NCI-H1417 treated with DMSO at 0.1 percent for 48 hours (cell line): ENCODE measurements around the gene CPA5.

ENCODE experiments used
- DNase-seq: peaks from one replicate; lab custom pipeline; 2025; lab: John Stamatoyannopoulos, UW

Gene CPA5

GRCh38 chr7:130379019-130379418, 34.4 kb downstream of the CPA5 start:
- no peak for DNase-seq

- no peak for DNase-seq
Measured at GRCh38 chr7:130379532-130379920, 34.9 kb downstream of the CPA5 start.

GRCh38 chr7:130379921-130380860, 35.6 kb downstream of the CPA5 start, which contains the start of gene CPA1:
Gene CPA1 (plus strand): TSS chr7:130380494. CDS start chr7:130380521, 27 bp downstream.
- no peak for DNase-seq

- no peak for DNase-seq
Measured at GRCh38 chr7:130380861-130381455, 36.3 kb downstream of the CPA5 start.

- DNase-seq = no peak
Measured at GRCh38 chr7:130381468-130382312, 37.1 kb downstream of the CPA5 start.

- DNase-seq = no peak
Measured at GRCh38 chr7:130383187-130383980, 38.8 kb downstream of the CPA5 start.

GRCh38 chr7:130384371-130384801, 39.8 kb downstream of the CPA5 start:
- DNase-seq = no peak

- no peak for DNase-seq
Measured at GRCh38 chr7:130384841-130385599, 40.4 kb downstream of the CPA5 start.

- DNase-seq = no peak
Measured at GRCh38 chr7:130385600-130386066, 41.0 kb downstream of the CPA5 start.

- no peak for DNase-seq
Measured at GRCh38 chr7:130386876-130387275, 42.3 kb downstream of the CPA5 start.

- no peak for DNase-seq
Measured at GRCh38 chr7:130387306-130387627, 42.7 kb downstream of the CPA5 start.

- DNase-seq = no peak
Measured at GRCh38 chr7:130387628-130388403, 43.2 kb downstream of the CPA5 start.

GRCh38 chr7:130388671-130389070, 44.1 kb downstream of the CPA5 start:
- DNase-seq = no peak

- no peak for DNase-seq
Measured at GRCh38 chr7:130390486-130390885, 45.9 kb downstream of the CPA5 start.

GRCh38 chr7:130393101-130393561, 48.5 kb downstream of the CPA5 start:
- DNase-seq = no peak

- no peak for DNase-seq
Measured at GRCh38 chr7:130393841-130394411, 49.3 kb downstream of the CPA5 start.

- DNase-seq = no peak
Measured at GRCh38 chr7:130394421-130395195, 50.0 kb downstream of the CPA5 start.

- no peak for DNase-seq
Measured at GRCh38 chr7:130395421-130395820, 50.8 kb downstream of the CPA5 start.

GRCh38 chr7:130396109-130396508, 51.5 kb downstream of the CPA5 start:
- no peak for DNase-seq
